GM13977 (cell line): Measurements from ENCODE around the gene ATP9A.
"Not testable (repeated sequence)": the region's sequence is repeated elsewhere in the genome, so short reads cannot be mapped to it uniquely, and the experiment has no call there.

Experiments used
- DNase-seq: peaks from one replicate; pipeline ENCODE4 v3.0.0; 2012; ENCODE audit warnings: low spot score
- CTCF ChIP-seq: IDR thresholded peaks from 2 replicates; pipeline ENCODE4 v1.5.1; 2012; ENCODE audit warnings: mild to moderate bottlenecking, control low read depth; ENCODE audit not compliant: insufficient read depth; ENCODE audit errors: extremely low read depth, missing control alignments
- in situ Hi-C: fragments of 300-500 bp; cut with MboI; formaldehyde crosslinking; loops from one replicate; pipeline ENCODE4 v1.12.0; 2022; ENCODE audit warnings: low sequenced_read_pairs, low pct_unique_long_range_greater_than_20kb, mixed read lengths, inconsistent platforms; ENCODE audit not compliant: unreplicated experiment

Gene ATP9A

GRCh38 chr20:51763965-51764602 is 4.1 kb downstream of the ATP9A start:
- in situ Hi-C loops = no loop called here
- no peak for TF ChIP-seq CTCF
- no peak for DNase-seq

- in situ Hi-C loops = no loop called here
- no peak for TF ChIP-seq CTCF
- DNase-seq = no peak
Measured at GRCh38 chr20:51760905-51761546, 7.2 kb downstream of the ATP9A start.

- no peak for TF ChIP-seq CTCF
- in situ Hi-C loops = no loop called here
- no peak for DNase-seq
Measured at GRCh38 chr20:51759769-51760510, 8.2 kb downstream of the ATP9A start.

GRCh38 chr20:51758978-51759544 is 9.1 kb downstream of the ATP9A start:
- no peak for DNase-seq
- no peak for TF ChIP-seq CTCF
- in situ Hi-C loops = no loop called here

- DNase-seq = no peak
- TF ChIP-seq CTCF = no peak
- in situ Hi-C loops = no loop called here
Measured at GRCh38 chr20:51757226-51757625, 11.0 kb downstream of the ATP9A start.

GRCh38 chr20:51756653-51757052 is 11.5 kb downstream of the ATP9A start:
- TF ChIP-seq CTCF = no peak
- no peak for DNase-seq
- in situ Hi-C loops = no loop called here

- DNase-seq, in situ Hi-C loops: not testable (repeated sequence)
Measured at GRCh38 chr20:51753220-51753619, 15.0 kb downstream of the ATP9A start.
